Activated CD4-positive, alpha-beta T cell treated with anti-CD3 and anti-CD28 coated beads for 4 hours (primary cell): ENCODE results near the gene PPM1J.
A peak's percentile ranks its signal among the peaks of the same experiment; 100 is the strongest.

ENCODE experiments used
- DNase-seq, 2 donors: peaks; one replicate each; pipeline ENCODE4 v3.0.0-alpha.2; 2020

The PPM1J gene

DNA sequence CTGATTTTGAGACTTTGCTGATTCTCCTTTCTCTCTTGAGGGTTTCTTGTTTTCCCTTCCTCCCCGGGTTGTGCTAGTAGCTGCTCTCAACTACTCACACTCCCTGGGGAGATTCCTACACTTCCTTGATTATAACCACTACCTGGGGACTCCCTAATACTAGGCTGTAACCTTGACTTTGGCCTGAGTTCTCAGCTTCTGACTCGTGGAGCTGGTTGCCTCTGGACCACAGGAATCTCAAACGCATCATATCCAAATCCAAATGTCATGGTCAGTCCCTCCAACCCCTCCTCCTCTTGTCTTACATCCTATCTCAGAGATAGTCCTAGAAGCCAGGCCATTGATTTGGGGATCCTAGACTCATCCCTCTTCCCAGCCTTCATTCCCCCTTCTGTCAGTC, 28.7 kb downstream of the PPM1J start:
- DNase-seq, result no peak

DNA sequence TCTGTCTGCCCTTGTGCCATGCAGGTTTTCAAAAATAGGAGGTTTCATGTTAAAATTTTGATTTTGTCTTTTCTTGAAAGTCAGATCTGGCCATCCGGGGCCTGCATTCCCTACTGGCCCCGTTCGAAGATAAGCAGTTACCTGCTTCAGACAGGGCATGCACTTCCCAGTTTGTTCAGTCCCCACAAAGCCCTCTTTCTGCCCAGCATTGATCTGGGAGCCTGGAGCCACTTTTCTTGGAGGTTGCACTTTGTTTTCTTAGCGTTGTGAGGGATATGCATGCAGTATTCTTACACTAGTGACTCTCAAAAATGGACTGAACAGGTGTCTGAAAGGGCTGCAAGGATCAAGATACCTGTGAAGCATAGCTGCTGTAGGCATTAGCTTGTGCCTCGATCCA, 29.2 kb downstream of the PPM1J start:
- DNase-seq, result no peak

DNA sequence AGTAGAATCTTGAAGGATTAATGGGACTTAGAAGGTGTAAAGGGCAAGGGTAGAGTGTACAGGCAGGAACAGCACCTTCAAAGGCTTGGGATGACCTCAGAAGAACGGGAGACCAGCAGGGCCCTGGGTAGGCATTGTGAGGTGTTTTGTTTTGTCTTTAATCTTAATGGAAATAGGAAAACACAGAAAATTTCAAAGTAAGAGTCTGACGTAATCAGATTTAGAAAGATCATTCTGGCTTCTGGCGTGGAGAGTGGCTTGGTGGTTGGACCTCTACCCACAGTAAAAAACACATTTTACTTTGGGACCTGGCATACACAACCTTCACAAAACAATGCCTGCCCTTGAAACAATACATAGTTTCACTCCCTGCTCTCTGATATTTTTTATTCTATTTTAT, 36.5 kb downstream of the PPM1J start:
- no peak for DNase-seq

DNA sequence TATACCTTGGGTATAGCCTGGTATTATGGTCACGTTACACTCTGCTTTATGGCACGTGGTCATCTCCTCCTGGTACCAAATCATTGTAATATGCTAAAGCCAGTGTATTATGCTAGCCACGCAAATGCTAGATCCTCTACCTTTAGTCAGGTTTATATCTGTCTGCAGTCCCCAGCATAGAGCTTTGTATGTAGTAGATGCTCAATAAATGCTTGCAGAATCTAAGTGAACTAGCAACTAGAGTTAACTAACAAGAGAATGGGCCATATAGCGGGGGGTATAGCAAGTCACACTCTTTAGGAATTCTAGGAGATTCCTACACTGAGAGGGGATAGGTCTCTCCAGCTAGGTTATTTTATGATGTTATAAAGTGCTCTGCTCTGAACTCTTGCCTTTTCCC, 37.6 kb downstream of the PPM1J start:
- DNase-seq, result no peak

DNA sequence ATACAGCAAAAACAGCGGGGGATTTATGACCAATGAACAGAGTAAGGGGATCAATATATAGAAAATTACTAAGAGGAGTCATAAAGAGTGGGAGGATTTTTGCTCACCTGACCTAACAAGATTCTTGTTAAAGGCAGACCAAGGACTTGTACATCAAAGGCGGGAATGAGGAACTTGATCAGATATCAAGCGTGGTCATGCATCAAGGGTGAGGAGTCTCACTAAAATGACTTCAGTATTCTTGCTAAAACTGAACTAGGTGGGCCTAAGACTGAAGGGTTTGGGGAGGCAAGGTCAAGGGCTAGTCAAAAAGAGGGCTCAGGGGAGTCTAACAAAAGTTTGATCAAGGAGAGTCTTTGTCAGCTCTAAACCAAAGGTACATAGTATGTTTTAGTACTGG, 38.6 kb downstream of the PPM1J start:
- DNase-seq, result no peak

DNA sequence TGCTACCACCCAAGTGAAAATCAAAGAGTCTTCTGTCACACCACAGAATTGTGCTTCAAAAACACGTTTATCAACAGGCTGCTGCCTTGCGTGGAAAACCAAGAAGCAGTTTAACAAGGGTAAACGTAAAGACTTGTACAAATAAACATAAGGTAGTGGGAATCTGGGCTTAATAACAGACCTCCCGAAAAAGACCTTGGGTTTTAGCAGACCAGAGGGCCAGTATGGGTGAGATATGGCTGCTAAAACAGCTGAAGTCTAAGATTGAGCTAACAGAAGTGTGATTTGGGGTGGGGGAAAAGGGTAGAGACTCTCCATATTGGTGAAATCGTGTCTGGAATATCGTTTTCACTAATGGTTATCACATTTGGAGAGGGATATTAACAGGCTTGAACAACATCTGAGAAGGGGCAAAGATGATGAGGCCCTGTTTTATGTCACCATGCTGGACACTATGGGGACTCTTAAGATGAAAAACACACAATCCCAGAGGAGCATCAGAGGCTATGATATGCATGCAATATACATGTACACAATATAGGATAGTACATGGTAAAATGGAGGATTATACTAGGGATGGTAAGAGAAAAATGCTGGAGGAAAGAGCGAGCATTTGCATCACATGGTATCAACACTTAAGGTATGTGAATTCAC, 39.3 kb downstream of the PPM1J start:
- DNase-seq, result no peak

DNA sequence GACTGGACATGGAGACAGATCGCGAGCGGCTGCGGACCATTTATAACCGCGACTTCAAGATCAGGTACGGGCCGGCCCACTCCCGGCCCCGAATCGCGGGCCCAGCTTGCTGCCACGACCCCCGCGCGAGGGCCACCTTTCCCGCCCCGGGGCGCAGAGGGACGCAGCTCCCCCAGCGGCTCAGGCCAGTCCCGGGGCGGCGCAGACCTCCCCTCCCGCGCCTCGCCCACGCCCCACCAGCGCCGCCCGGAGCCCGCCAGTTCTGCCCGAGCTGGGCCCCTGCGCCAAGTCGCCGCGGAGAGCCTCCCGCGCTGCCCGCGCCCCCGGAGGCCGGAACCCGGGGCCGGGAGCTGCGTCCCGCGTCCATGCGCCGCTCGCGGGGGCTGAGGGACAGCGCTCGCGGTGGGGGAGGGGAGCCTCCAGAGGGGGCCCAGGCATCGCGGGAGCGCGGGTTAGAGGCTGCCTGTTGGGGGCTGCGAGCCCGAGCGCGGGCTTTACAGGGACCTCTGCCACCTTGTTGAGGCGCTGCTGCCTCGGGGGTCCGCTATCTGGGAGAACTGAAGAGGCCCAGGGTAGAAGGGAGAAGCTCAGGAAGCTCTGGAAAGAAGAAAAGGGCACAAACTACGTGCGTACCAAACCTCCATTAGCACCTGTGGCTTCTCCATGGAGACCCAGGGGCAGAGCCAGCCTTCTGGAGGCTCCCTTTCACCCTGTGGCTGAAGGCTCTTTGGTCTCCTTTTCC, 40.0 kb downstream of the PPM1J start:
- DNase-seq, result peak; percentile 36 to 41

DNA sequence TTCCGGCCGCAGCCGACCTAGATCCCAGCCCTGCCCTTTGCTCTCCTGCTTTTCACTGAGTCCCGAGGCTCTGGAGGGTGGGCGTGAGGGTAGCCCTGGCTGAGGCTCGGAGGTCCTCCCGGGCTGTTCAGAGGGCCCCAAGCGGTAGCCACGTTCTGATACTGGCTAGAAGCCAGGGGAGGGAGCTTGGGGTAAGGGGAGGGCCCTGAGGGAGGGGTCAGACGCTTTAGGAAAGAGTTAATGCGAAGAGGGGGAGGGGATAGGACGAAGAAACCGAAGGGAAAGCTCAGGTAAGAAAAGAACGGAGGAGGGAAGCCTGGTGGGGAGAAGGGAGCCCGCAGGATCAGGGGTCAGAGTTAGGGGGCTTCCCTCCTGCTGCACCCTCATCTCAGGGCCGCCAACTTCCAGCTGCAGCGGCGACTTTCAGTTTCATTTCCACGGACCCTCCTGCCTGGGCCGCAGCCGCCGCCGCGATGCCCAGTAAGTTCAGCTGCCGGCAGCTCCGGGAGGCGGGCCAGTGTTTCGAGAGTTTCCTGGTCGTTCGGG, 40.6 kb downstream of the PPM1J start, which contains the start of gene MOV10:
MOV10 (plus strand) TSS at position 220 of the 546 bp plus-strand sequence; CDS start at position 474, 254 bp downstream.
- DNase-seq, result peak; percentile 47 to 51

DNA sequence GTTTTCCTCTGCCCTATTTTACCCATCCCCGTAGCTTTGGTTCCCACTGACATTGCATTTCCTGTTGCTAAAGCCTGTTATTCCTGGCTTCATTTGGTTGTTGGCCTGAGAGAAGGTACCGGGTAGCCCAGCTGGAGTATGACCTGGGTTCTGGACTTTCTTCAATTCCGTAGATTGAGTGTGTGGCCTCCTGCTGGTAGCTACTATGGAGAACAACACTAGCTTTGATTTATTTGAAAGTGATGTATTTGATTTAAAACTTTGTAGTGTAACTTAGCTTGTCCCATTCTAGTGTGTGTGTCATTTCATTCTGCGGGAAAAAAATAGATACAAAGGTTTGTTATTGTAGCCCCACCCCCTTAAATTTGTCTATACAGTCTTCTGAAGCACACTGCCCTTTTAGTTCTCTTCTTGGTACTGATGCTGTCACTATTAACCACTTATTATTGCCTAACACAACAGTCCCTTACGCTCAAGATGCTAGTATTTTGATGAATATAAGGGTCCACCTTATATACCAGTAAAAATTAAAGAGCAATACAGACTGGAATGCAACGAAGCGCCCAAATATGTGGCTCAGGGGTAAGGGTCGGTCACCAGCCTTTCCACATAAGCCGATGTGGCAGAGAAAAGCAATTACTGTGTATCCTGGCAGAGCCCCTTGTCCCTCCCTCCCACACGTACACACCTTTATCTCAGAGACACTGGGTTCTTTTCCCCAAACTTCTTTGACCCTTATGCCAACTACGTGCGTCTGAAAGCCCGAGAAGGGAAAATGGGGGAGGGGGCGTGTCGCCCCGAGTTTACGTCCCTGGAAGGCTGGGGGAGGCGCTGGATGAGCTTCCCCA, 41.3 kb downstream of the PPM1J start:
- no peak for DNase-seq

DNA sequence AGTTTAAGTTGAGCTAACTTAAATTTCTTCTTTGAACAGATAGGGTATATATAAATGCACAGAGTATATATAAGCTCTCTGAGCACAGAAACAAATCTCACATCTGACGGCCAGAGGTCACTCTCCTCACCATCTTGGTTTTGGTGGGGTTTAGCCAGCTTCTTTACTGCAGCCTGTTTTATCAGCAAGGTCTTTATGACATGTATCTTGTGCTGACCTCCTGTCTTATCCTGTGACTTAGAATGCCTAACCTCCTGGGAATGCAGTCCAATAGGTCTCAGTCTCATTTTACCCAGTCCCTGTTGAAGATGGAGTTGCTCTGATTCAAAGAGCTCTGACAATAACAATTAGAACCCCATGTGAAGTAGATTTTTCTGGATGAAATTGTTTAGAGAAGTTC, 42.3 kb downstream of the PPM1J start:
- DNase-seq, result no peak

DNA sequence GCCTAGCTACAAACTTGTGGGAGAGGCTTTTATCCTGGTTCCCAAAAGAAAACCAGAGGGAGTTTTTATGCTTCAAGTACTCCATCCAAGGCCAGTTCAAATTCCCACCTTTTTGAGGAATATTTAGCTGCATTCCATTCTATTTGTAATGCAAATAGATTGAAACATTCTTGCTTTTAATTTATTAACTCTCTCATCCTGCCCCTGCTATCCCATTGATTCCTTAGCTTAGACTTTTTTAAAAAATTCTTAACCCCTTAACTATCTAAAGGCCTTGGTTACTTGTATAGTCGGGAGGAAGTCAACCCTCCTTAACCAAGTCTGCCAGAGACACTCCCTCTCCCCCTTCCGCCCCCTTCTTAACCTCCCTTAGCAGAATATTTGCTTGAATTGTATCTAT, 43.1 kb downstream of the PPM1J start:
- no peak for DNase-seq

DNA sequence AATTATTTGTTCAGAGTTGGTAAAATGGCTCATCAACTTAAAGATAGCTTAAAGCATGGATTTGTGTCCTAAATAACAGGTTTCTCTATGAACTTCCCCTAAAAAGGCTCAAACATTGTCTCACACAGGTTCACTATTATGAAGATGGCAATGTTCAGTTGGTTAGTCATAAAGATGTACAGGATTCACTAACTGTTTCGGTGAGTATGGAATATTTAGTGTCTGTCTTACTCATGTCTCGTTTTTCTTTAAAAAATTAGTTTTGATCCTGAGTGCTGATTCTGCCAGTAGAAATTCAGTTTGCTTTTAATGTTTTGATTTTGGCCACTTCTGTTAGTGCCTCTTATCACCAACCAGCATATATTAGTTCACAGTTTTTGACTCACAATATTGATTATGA, 48.2 kb downstream of the PPM1J start:
- no peak for DNase-seq

DNA sequence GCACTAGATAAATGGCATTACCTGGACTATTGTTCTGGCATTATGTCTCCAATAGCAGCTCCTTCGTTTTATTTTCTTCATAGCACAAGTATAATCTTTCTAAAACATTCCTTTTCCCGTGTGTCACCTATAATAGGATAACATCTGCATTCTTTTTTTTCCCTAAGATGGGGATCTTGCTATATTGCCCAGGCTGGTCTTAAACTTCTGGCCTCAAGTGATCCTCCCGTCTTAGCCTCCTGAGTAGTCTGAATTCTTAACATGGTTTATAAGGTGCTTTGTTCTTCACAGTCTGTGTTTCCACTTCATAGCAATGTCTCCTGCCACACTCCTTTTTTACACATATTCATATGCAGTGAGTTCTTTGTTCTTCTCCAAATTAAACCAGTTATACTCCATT, 49.3 kb downstream of the PPM1J start:
- no peak for DNase-seq
